ENCODE measurements around the gene NGLY1.

Gene NGLY1

GRCh38 chr3:25679166-25679565 lies 104.1 kb downstream of the NGLY1 start:
- TF ChIP-seq GATA3 (IDR thresholded peaks at IDR 0.05; ENCODE audit: low read depth, low read length): no peak
- TF ChIP-seq GATA2 (IDR thresholded peaks at IDR 0.05; ENCODE audit: low read depth, low read length): no peak

GRCh38 chr3:25678581-25678980 lies 104.7 kb downstream of the NGLY1 start:
- no peak for TF ChIP-seq GATA2 (IDR thresholded peaks at IDR 0.05; ENCODE audit: low read depth, low read length)
- no peak for TF ChIP-seq GATA3 (IDR thresholded peaks at IDR 0.05; ENCODE audit: low read depth, low read length)

- TF ChIP-seq GATA2 (IDR thresholded peaks at IDR 0.05; ENCODE audit: low read depth, low read length) (no peak), GATA3 (IDR thresholded peaks at IDR 0.05; ENCODE audit: low read depth, low read length) (no peak)
These were observed 106.1 kb downstream of the NGLY1 start for GRCh38 chr3:25677121-25677520.

GRCh38 chr3:25674670-25675069 lies 108.6 kb downstream of the NGLY1 start:
- TF ChIP-seq GATA3 (IDR thresholded peaks at IDR 0.05; ENCODE audit: low read depth, low read length) (no peak), GATA2 (IDR thresholded peaks at IDR 0.05; ENCODE audit: low read depth, low read length) (no peak)

GRCh38 chr3:25673738-25674298 lies 109.4 kb downstream of the NGLY1 start:
- TF ChIP-seq GATA3 (IDR thresholded peaks at IDR 0.05; ENCODE audit: low read depth, low read length) (no peak), GATA2 (IDR thresholded peaks at IDR 0.05; ENCODE audit: low read depth, low read length) (no peak)
